Adipocyte (in vitro differentiated cells): ENCODE data around the gene CARD19.

Experiments
- DNase-seq: peaks from one replicate; pipeline ENCODE4 v3.0.0-alpha.2; 2015; ENCODE audit warnings: low read depth
- H3K27me3 ChIP-seq: replicated peaks from 2 replicates; pipeline ENCODE4 v1.7.0; 2013; ENCODE audit warnings: mild to moderate bottlenecking, low read length, moderate library complexity; ENCODE audit not compliant: control insufficient read depth, insufficient read depth
- H3K36me3 ChIP-seq: 2 replicates; pipeline ENCODE4 v1.7.0; 2013; ENCODE audit warnings: low read length, mild to moderate bottlenecking, moderate library complexity; ENCODE audit not compliant: control insufficient read depth, insufficient read depth, severe bottlenecking
- H3K4me1 ChIP-seq: 2 replicates; pipeline ENCODE4 v1.7.0; 2013; ENCODE audit warnings: mild to moderate bottlenecking, low read length, moderate library complexity; ENCODE audit not compliant: control insufficient read depth, insufficient read depth
- H3K4me3 ChIP-seq: 2 replicates; pipeline ENCODE4 v1.7.0; 2013; ENCODE audit warnings: mild to moderate bottlenecking, low read length, moderate library complexity
- H3K9ac ChIP-seq: 2 replicates; pipeline ENCODE4 v1.7.0; 2013; ENCODE audit warnings: mild to moderate bottlenecking, low read length, moderate library complexity
- H3K9me3 ChIP-seq: 2 replicates; pipeline ENCODE4 v1.7.0; 2013; ENCODE audit warnings: mild to moderate bottlenecking, low read length, moderate library complexity; ENCODE audit not compliant: control insufficient read depth

Gene CARD19

GRCh38 chr9:93081931-93082330 lies 14.1 kb upstream of the CARD19 start:
- no peaks in the 10 kb centered on the region for H3K27me3 ChIP-seq
- H3K9me3 ChIP-seq, result peaks cover 4% of the 10 kb centered on the region
- no peak overlapping the region for H3K9ac ChIP-seq
- no peak for DNase-seq
- no peaks in the 10 kb centered on the region for H3K36me3 ChIP-seq
- H3K4me3 ChIP-seq, result no peak overlapping the region
- peaks cover 4% of the 10 kb centered on the region for H3K4me1 ChIP-seq

GRCh38 chr9:93082841-93083411 lies 13.1 kb upstream of the CARD19 start:
- Histone ChIP-seq H3K36me3 (no peaks in the 10 kb centered on the region), H3K9ac (no peak overlapping the region), H3K4me1 (peaks cover 4% of the 10 kb centered on the region), H3K9me3 (peaks cover 4% of the 10 kb centered on the region), H3K27me3 (no peaks in the 10 kb centered on the region), H3K4me3 (no peak overlapping the region)
- no peak for DNase-seq

GRCh38 chr9:93083592-93084470 lies 12.2 kb upstream of the CARD19 start:
- Histone ChIP-seq H3K4me3 (no peak overlapping the region), H3K4me1 (peaks cover 4% of the 10 kb centered on the region), H3K9ac (no peak overlapping the region), H3K9me3 (peaks cover 4% of the 10 kb centered on the region), H3K27me3 (no peaks in the 10 kb centered on the region), H3K36me3 (no peaks in the 10 kb centered on the region)
- no peak for DNase-seq

GRCh38 chr9:93084471-93084881 lies 11.5 kb upstream of the CARD19 start:
- peaks cover 4% of the 10 kb centered on the region for H3K4me1 ChIP-seq
- H3K36me3 ChIP-seq, result no peaks in the 10 kb centered on the region
- no peak overlapping the region for H3K9ac ChIP-seq
- H3K4me3 ChIP-seq, result no peak overlapping the region
- no peaks in the 10 kb centered on the region for H3K27me3 ChIP-seq
- no peak for DNase-seq
- peaks cover 4% of the 10 kb centered on the region for H3K9me3 ChIP-seq

GRCh38 chr9:93085676-93086075 lies 10.3 kb upstream of the CARD19 start:
- Histone ChIP-seq H3K36me3 (no peaks in the 10 kb centered on the region), H3K4me1 (peaks cover 4% of the 10 kb centered on the region), H3K9me3 (peaks cover 14% of the 10 kb centered on the region), H3K4me3 (no peak overlapping the region), H3K9ac (no peak overlapping the region), H3K27me3 (no peaks in the 10 kb centered on the region)
- DNase-seq, result no peak

- Histone ChIP-seq H3K4me3 (no peak overlapping the region), H3K9me3 (peaks cover 24% of the 10 kb centered on the region), H3K36me3 (no peaks in the 10 kb centered on the region), H3K9ac (no peak overlapping the region), H3K27me3 (no peaks in the 10 kb centered on the region), H3K4me1 (peaks cover 4% of the 10 kb centered on the region)
- DNase-seq, result no peak
These were observed 9.4 kb upstream of the CARD19 start for GRCh38 chr9:93086447-93087224.

- DNase-seq, result no peak
- no peak overlapping the region for H3K4me3 ChIP-seq
- H3K9me3 ChIP-seq, result peaks cover 25% of the 10 kb centered on the region
- H3K4me1 ChIP-seq, result peaks cover 3% of the 10 kb centered on the region
- H3K36me3 ChIP-seq, result no peaks in the 10 kb centered on the region
- no peak overlapping the region for H3K9ac ChIP-seq
- no peaks in the 10 kb centered on the region for H3K27me3 ChIP-seq
These were observed 7.9 kb upstream of the CARD19 start for GRCh38 chr9:93087971-93088655.

GRCh38 chr9:93088656-93089015 lies 7.4 kb upstream of the CARD19 start:
- H3K9me3 ChIP-seq, result peaks cover 25% of the 10 kb centered on the region
- H3K27me3 ChIP-seq, result no peaks in the 10 kb centered on the region
- DNase-seq, result no peak
- no peak overlapping the region for H3K4me3 ChIP-seq
- H3K4me1 ChIP-seq, result no peaks in the 10 kb centered on the region
- no peaks in the 10 kb centered on the region for H3K36me3 ChIP-seq
- no peak overlapping the region for H3K9ac ChIP-seq

GRCh38 chr9:93089024-93089423 lies 7.0 kb upstream of the CARD19 start:
- no peak for DNase-seq
- Histone ChIP-seq H3K27me3 (no peaks in the 10 kb centered on the region), H3K4me3 (no peak overlapping the region)

GRCh38 chr9:93089481-93089991 lies 6.5 kb upstream of the CARD19 start:
- Histone ChIP-seq H3K9ac (no peak overlapping the region), H3K4me1 (no peaks in the 10 kb centered on the region), H3K4me3 (no peak overlapping the region), H3K9me3 (peaks cover 25% of the 10 kb centered on the region), H3K36me3 (no peaks in the 10 kb centered on the region), H3K27me3 (no peaks in the 10 kb centered on the region)
- no peak for DNase-seq

More at GRCh38 chr9:93089024-93089423, 7.0 kb upstream of the CARD19 start:
- H3K9ac ChIP-seq, result no peak overlapping the region
- no peaks in the 10 kb centered on the region for H3K36me3 ChIP-seq
- peaks cover 25% of the 10 kb centered on the region for H3K9me3 ChIP-seq
- no peaks in the 10 kb centered on the region for H3K4me1 ChIP-seq
